HepG2 (cell line): Measurements from ENCODE around the gene TSPAN9.

ENCODE experiments used
- ASH2L ChIP-seq: fragments of 300-600, 200-600 bp; sonication (generic); IDR thresholded peaks from 2 replicates; pipeline ENCODE4 v1.7.0; 2017; ENCODE audit warnings: low read depth, mild to moderate bottlenecking, moderate library complexity, mixed read lengths, low read length; ENCODE audit not compliant: insufficient read length
- ATF4 ChIP-seq, 2 experiments: fragments of 450-650 bp in 1 of 2; sonication (generic) in 1 of 2; formaldehyde crosslinking; IDR thresholded peaks; 2 replicates each; pipeline versions ENCODE4 v1.5.0 to v1.8.0; 2020 to 2022; ENCODE audit warnings: mild to moderate bottlenecking in 1 of 2, missing genetic modification reagents in 1 of 2
- CEBPZ ChIP-seq: IDR thresholded peaks from 2 replicates; pipeline ENCODE4 v1.6.1; 2012; ENCODE audit warnings: low read length, improper control_type of control experiment
- CHD4 ChIP-seq: fragments of 200-600 bp; sonication (generic); IDR thresholded peaks from 2 replicates; pipeline ENCODE4 v1.7.0; 2017; ENCODE audit warnings: mild to moderate bottlenecking, low read length, borderline replicate concordance
- CTCF ChIP-seq: sonication (generic); formaldehyde crosslinking; IDR thresholded peaks from 2 replicates; pipeline ENCODE4 v1.5.0; 2020; ENCODE audit warnings: mild to moderate bottlenecking, missing genetic modification reagents, moderate library complexity
- FOXO1 ChIP-seq: sonication (generic); formaldehyde crosslinking; IDR thresholded peaks from 2 replicates; pipeline ENCODE4 v1.4.0; 2020; ENCODE audit warnings: missing genetic modification reagents
- MZF1 ChIP-seq: sonication (generic); formaldehyde crosslinking; IDR thresholded peaks from 2 replicates; pipeline ENCODE4 v1.8.1; 2023; ENCODE audit warnings: mild to moderate bottlenecking, missing genetic modification reagents, borderline replicate concordance
- SMARCC2 ChIP-seq: fragments of 450-650 bp; IDR thresholded peaks from 2 replicates; pipeline ENCODE4 v1.6.1; 2017; ENCODE audit warnings: antibody characterized with exemption, mild to moderate bottlenecking
- ZKSCAN1 ChIP-seq: fragments of 150-350 bp; IDR thresholded peaks from 2 replicates; pipeline ENCODE4 v1.6.1; 2014; ENCODE audit warnings: low read length
- ZNF207 ChIP-seq: fragments of 450-650 bp; IDR thresholded peaks from 2 replicates; pipeline ENCODE4 v1.6.1; 2016; ENCODE audit warnings: antibody characterized with exemption, borderline replicate concordance
- TF ChIP-seq, protein P1 (sequence below): sonication (generic); formaldehyde crosslinking; IDR thresholded peaks from 2 replicates; pipeline ENCODE4 v1.5.0; 2020; ENCODE audit warnings: missing genetic modification reagents, mild to moderate bottlenecking, borderline replicate concordance
- TF ChIP-seq, protein P2 (sequence below): sonication (generic); formaldehyde crosslinking; IDR thresholded peaks from 2 replicates; pipeline ENCODE4 v1.9.0; 2021; ENCODE audit warnings: missing genetic modification reagents, mild to moderate bottlenecking, borderline replicate concordance

DNA sequence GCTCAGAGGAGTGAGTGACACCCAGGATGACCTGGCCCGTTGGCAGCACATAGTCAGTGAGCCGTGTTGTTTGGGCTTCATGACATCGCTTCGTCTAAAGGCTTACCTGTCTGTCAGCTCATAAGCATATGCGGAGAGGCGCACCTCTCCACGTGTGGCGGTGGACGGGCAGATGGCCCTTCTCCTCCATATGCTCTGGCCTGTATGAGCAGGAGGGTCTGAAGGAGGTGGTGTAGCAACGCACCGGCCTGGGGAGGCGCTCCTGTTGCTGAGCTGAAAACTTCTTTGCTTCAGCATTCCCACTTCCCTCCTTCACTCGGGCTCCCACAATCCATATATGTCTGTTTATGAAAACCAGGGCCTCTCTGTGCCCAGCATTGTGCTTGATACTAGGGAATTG, 186.1 kb downstream of the TSPAN9 start:
- TF ChIP-seq, protein P1, sequence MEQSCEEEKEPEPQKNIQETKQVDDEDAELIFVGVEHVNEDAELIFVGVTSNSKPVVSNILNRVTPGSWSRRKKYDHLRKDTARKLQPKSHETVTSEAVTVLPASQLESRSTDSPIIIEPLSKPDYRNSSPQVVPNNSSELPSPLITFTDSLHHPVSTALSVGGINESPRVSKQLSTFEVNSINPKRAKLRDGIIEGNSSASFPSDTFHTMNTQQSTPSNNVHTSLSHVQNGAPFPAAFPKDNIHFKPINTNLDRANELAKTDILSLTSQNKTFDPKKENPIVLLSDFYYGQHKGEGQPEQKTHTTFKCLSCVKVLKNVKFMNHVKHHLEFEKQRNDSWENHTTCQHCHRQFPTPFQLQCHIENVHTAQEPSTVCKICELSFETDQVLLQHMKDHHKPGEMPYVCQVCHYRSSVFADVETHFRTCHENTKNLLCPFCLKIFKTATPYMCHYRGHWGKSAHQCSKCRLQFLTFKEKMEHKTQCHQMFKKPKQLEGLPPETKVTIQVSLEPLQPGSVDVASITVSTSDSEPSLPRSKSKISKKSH (CRISPR knock-in tag), result no peak
- TF ChIP-seq ZKSCAN1 (no peak), CEBPZ (no peak), ZNF207 (no peak), CHD4 (no peak), CTCF (CRISPR knock-in tag) (no peak), FOXO1 (no peak), MZF1 (CRISPR knock-in tag) (no peak), ATF4 (CRISPR knock-in tag; IDR thresholded peaks at IDR 0.05) (no peak), ASH2L (no peak), SMARCC2 (no peak)
- TF ChIP-seq, protein P2, sequence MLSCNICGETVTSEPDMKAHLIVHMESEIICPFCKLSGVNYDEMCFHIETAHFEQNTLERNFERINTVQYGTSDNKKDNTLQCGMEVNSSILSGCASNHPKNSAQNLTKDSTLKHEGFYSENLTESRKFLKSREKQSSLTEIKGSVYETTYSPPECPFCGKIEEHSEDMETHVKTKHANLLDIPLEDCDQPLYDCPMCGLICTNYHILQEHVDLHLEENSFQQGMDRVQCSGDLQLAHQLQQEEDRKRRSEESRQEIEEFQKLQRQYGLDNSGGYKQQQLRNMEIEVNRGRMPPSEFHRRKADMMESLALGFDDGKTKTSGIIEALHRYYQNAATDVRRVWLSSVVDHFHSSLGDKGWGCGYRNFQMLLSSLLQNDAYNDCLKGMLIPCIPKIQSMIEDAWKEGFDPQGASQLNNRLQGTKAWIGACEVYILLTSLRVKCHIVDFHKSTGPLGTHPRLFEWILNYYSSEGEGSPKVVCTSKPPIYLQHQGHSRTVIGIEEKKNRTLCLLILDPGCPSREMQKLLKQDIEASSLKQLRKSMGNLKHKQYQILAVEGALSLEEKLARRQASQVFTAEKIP, result no peak
